H1 (cell line): Measurements from ENCODE around the gene ALLC. TPM values are rescaled to one million over a fixed set of nuclear protein-coding genes. Genes with fewer than 3 reads are reported as not detected.
A peak's percentile ranks its signal among the peaks of the same experiment; 100 is the strongest.

Experiments
- CTCF ChIA-PET: fragments of 300-600 bp; sonication (Branson Sonifier 250); formaldehyde crosslinking; loops from one replicate; lab custom pipeline; 2021; ENCODE audit not compliant: partially characterized antibody; lab: Charles Lee
- POLR2A ChIA-PET: fragments of 300-600 bp; sonication (Branson Sonifier 250); formaldehyde crosslinking; loops from one replicate; lab custom pipeline; 2021; ENCODE audit warnings: inconsistent platforms; ENCODE audit not compliant: partially characterized antibody; lab: Charles Lee
- DNase-seq, 2 experiments: peaks; one replicate each; pipeline versions ENCODE4 v3.0.0 to v3.0.0-alpha.2; 2010 to 2022; ENCODE audit warnings: low spot score in 2 of 2, low read depth in 1 of 2, mixed read lengths in 1 of 2
- FAIRE-seq: peaks from 2 replicates; lab custom pipeline; 2011; peaks lifted over from hg19 to GRCh38; lab: Jason Lieb, UNC
- H2AFZ ChIP-seq: 2 replicates; pipeline ENCODE4 v1.8.1; 2012; ENCODE audit warnings: low read length, inconsistent platforms
- H2AK5ac ChIP-seq: 2 replicates; pipeline ENCODE4 v1.6.1; 2013; ENCODE audit warnings: low read depth, low read length
- H2BK120ac ChIP-seq: replicated peaks from 2 replicates; pipeline ENCODE3; 2013; ENCODE audit warnings: low read depth, low read length, inconsistent platforms
- H2BK12ac ChIP-seq: 2 replicates; pipeline ENCODE4 v1.6.1; 2013; ENCODE audit warnings: low read depth, low read length
- H2BK15ac ChIP-seq: 2 replicates; pipeline ENCODE4 v1.6.1; 2013; ENCODE audit warnings: low read length
- H2BK20ac ChIP-seq: 2 replicates; pipeline ENCODE4 v1.6.1; 2013; ENCODE audit warnings: low read length
- H2BK5ac ChIP-seq: 2 replicates; pipeline ENCODE4 v1.6.1; 2013; ENCODE audit warnings: low read depth, low read length
- H3K14ac ChIP-seq: 2 replicates; pipeline ENCODE4 v1.6.1; 2013; ENCODE audit warnings: inconsistent platforms; ENCODE audit not compliant: insufficient read length
- H3K18ac ChIP-seq: 2 replicates; pipeline ENCODE4 v1.6.1; 2013; ENCODE audit warnings: low read length; ENCODE audit errors: extremely low read depth
- H3K23ac ChIP-seq: 2 replicates; pipeline ENCODE4 v1.6.1; 2013; ENCODE audit warnings: inconsistent platforms; ENCODE audit not compliant: insufficient read length
- H3K23me2 ChIP-seq: 2 replicates; pipeline ENCODE4 v1.6.1; 2013; ENCODE audit warnings: low read depth, low read length
- H3K27ac ChIP-seq: 2 replicates; pipeline ENCODE4 v1.6.1; 2011; ENCODE audit warnings: low read depth, low read length, inconsistent platforms
- H3K27me3 ChIP-seq, 4 experiments: replicated peaks in 1 of 4; 1 replicate in 1 of 4; 2 replicates in 3 of 4; pipeline versions ENCODE4 v1.6.1 to v1.8.1; 2011 to 2013; ENCODE audit warnings: low read length in 3 of 4, mild to moderate bottlenecking in 3 of 4, inconsistent platforms in 2 of 4, mixed read lengths in 2 of 4, moderate library complexity in 1 of 4; ENCODE audit not compliant: control insufficient read depth in 3 of 4, insufficient read depth in 3 of 4; ENCODE audit errors: extremely low read depth in 1 of 4
- H3K36me3 ChIP-seq, 4 experiments: 2 replicates each; pipeline versions ENCODE4 v1.6.1 to v1.8.1; 2011 to 2013; ENCODE audit warnings: mild to moderate bottlenecking in 4 of 4, low read length in 3 of 4, moderate library complexity in 2 of 4, control low read depth in 1 of 4, inconsistent platforms in 1 of 4; ENCODE audit not compliant: insufficient read depth in 4 of 4, control insufficient read depth in 2 of 4
- H3K4ac ChIP-seq: replicated peaks from 2 replicates; pipeline ENCODE3; 2013; ENCODE audit warnings: low read length, low read depth, mixed read lengths, inconsistent platforms; ENCODE audit not compliant: insufficient read length
- H3K4me1 ChIP-seq, 4 experiments: replicated peaks in 1 of 4; 1 replicate in 1 of 4; 2 replicates in 3 of 4; pipeline versions ENCODE4 v1.6.1 to v1.8.1; 2011 to 2013; ENCODE audit warnings: low read length in 3 of 4, inconsistent platforms in 2 of 4, mixed read lengths in 1 of 4; ENCODE audit not compliant: insufficient read depth in 4 of 4, control insufficient read depth in 3 of 4
- H3K4me2 ChIP-seq, 2 experiments: 2 replicates each; pipeline versions ENCODE4 v1.6.1 to v1.8.1; 2011 to 2013; ENCODE audit warnings: low read depth in 2 of 2, low read length in 2 of 2, control low read depth in 1 of 2, inconsistent platforms in 1 of 2, mild to moderate bottlenecking in 1 of 2; ENCODE audit not compliant: insufficient read depth in 1 of 2
- H3K4me3 ChIP-seq, 4 experiments: fragments of 200-600, 300-600 bp in 1 of 4; sonication (generic), shearing (Covaris generic), sonication (Bioruptor Twin) in 1 of 4; 2 replicates each; pipeline versions ENCODE4 v1.5.1 to v1.8.1; 2011 to 2016; ENCODE audit warnings: low read length in 4 of 4, low read depth in 3 of 4, control low read depth in 2 of 4, inconsistent platforms in 2 of 4, mild to moderate bottlenecking in 2 of 4, mixed read lengths in 1 of 4, moderate library complexity in 1 of 4; ENCODE audit not compliant: insufficient read depth in 2 of 4; ENCODE audit errors: extremely low read depth in 1 of 4
- H3K56ac ChIP-seq: replicated peaks from 2 replicates; pipeline ENCODE3; 2013; ENCODE audit warnings: low read depth, mild to moderate bottlenecking, mixed read lengths, low read length, inconsistent platforms; ENCODE audit not compliant: insufficient read length
- H3K79me1 ChIP-seq: 2 replicates; pipeline ENCODE4 v1.6.1; 2013; ENCODE audit warnings: low read depth, low read length, control low read depth
- H3K79me2 ChIP-seq, 2 experiments: 2 replicates each; pipeline versions ENCODE4 v1.6.1 to v1.8.1; 2012 to 2013; ENCODE audit warnings: low read length in 2 of 2, mild to moderate bottlenecking in 2 of 2, inconsistent platforms in 1 of 2; ENCODE audit not compliant: insufficient read depth in 2 of 2, control insufficient read depth in 1 of 2
- H3K9ac ChIP-seq, 4 experiments: replicated peaks in 1 of 4; 1 replicate in 1 of 4; 2 replicates in 3 of 4; pipeline versions ENCODE4 v1.6.1 to v1.8.1; 2011 to 2013; ENCODE audit warnings: low read depth in 3 of 4, low read length in 3 of 4, control low read depth in 2 of 4, mild to moderate bottlenecking in 2 of 4, moderate library complexity in 2 of 4, inconsistent platforms in 1 of 4; ENCODE audit errors: extremely low read depth in 1 of 4
- H3K9me3 ChIP-seq, 2 experiments: 2 replicates each; pipeline versions ENCODE4 v1.6.1 to v1.8.1; 2012 to 2013; ENCODE audit warnings: mild to moderate bottlenecking in 2 of 2, moderate library complexity in 2 of 2, control low read depth in 1 of 2, inconsistent platforms in 1 of 2, low read depth in 1 of 2, low read length in 1 of 2, mixed read lengths in 1 of 2; ENCODE audit not compliant: insufficient read depth in 2 of 2
- H4K20me1 ChIP-seq, 2 experiments: replicated peaks in 1 of 2; 2 replicates each; pipeline versions ENCODE3 to v1.8.1; 2011 to 2013; ENCODE audit warnings: inconsistent platforms in 2 of 2, low read length in 2 of 2, mild to moderate bottlenecking in 1 of 2; ENCODE audit not compliant: insufficient read depth in 2 of 2, control insufficient read depth in 1 of 2
- H4K5ac ChIP-seq: 2 replicates; pipeline ENCODE4 v1.6.1; 2013; ENCODE audit warnings: low read length, low read depth, mixed read lengths, inconsistent platforms; ENCODE audit not compliant: insufficient read length
- H4K8ac ChIP-seq: 2 replicates; pipeline ENCODE4 v1.8.0; 2013; ENCODE audit warnings: mild to moderate bottlenecking, moderate library complexity, low read length, inconsistent platforms; ENCODE audit not compliant: insufficient read depth; ENCODE audit errors: extremely low read depth
- H4K91ac ChIP-seq: replicated peaks from 2 replicates; pipeline ENCODE3; 2013; ENCODE audit warnings: low read length, mixed read lengths, inconsistent platforms; ENCODE audit not compliant: insufficient read length
- RAD21 ChIP-seq, 2 experiments: IDR thresholded peaks in 1 of 2; conservative IDR thresholded peaks in 1 of 2; 2 replicates each; pipeline ENCODE4 v1.6.1; 2011; ENCODE audit warnings: low read depth in 2 of 2, low read length in 2 of 2, improper control_type of control experiment in 1 of 2, inconsistent platforms in 1 of 2, mild to moderate bottlenecking in 1 of 2, moderate library complexity in 1 of 2
- YY1 ChIP-seq: IDR thresholded peaks from 2 replicates; pipeline ENCODE4 v1.6.1; 2011; ENCODE audit warnings: low read depth, mild to moderate bottlenecking, low read length
- WGBS, 2 experiments: shearing (Covaris generic) in 1 of 2; methylation state at CpG; one replicate each; pipeline versions ENCODE4 v1.1.6 to v1.1.7; 2013 to 2015; ENCODE audit warnings: low lambda C conversion rate in 2 of 2, mixed read lengths in 2 of 2, inconsistent platforms in 1 of 2, low coverage in 1 of 2, missing lambda C conversion rate in 1 of 2; ENCODE audit not compliant: insufficient replicate concordance in 2 of 2, insufficient coverage in 1 of 2, insufficient read length in 1 of 2; ENCODE audit errors: extremely low coverage in 1 of 2, missing lambda C conversion rate in 1 of 2; 5-methylcytosine and 5-hydroxymethylcytosine counted together
- polyA plus RNA-seq, 7 experiments: library from polyadenylated mRNA; depleted of rRNA in 3 of 7; stranded (reverse) in 5 of 7; unstranded in 2 of 7; fragments of >200 nt in 5 of 7; fragments of 200-250 nt in 2 of 7; gene quantifications; 1 replicate in 5 of 7; 2 replicates in 1 of 7; 4 replicates in 1 of 7; pipeline versions ENCODE4 v1.2.1 to v1.2.3, GENCODE V29; 2011 to 2013; ENCODE audit warnings: missing spikeins in 2 of 7, mixed read lengths in 2 of 7
- total RNA-seq: library from RNA; stranded (reverse); fragmentation: NEBNext Ultra II Directional; extraction: Animal tissue kit (Norgen Biotek cat#: 25700); gene quantifications from 2 replicates; pipeline ENCODE4 v1.2.1, GENCODE V29; 2021

Gene ALLC
- total and polyA plus RNA-seq, 2 of the 8 experiments (the other 6 are each of a cell fraction or from before 2014, with no cell fraction given): not detected

DNA sequence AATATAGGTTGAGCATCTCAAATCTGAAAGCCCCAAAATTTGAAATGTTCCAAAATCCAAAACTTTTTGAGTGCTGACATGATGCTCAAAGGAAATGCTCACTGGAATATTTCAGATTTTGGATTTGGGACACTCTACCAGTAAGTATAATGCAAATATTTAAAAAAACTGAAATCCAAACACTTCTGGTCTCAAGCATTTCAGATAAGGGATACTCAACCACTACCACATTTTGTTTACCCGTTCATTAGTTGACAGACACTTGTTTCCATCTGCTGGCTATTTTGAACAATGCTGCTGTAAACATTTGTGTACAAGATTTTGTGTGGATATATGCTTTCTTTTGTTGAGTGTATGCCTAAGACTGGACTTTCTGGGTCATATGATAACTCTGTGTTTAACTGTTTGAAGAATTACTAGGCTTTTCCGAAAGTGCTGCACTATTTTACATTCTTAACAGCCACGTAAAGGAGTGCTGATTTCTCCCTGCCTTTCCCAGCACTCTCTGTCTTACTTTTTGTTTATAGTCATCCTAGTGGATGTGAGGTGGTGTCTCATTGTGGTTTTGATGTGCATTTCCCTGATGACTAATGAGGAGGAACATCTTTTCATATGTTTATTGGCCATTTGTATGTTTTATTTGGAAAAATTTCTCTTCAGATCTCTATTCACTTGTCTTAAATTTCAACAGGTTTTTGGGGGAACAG is 25.9 kb downstream of the ALLC start:
- no peak overlapping the region for H3K4me3 ChIP-seq
- TF ChIP-seq RAD21 (IDR thresholded peaks at IDR 0.05 in 1 of 2, conservative IDR thresholded peaks at IDR 0.05 in 1 of 2; ENCODE audit: low read depth in 2 of 2, low read length in 2 of 2) (0 out of 4 replicates have a peak, but pooled peaks of 1 of the 2 experiments have one; percentile 10), YY1 (no peak)
- ChIA-PET POLR2A (no interaction called here), CTCF (no interaction called here)
- 78% methylated on average over 3 of the region's 3 CpGs; no CpG with 5 or more reads in 1 of the 2 experiments for WGBS, 2 experiments
- H3K23ac ChIP-seq: no peak overlapping the region
- no peak overlapping the region for H4K8ac ChIP-seq
- no peak overlapping the region for H4K5ac ChIP-seq
- no peak for FAIRE-seq
- H2BK15ac ChIP-seq: no peak overlapping the region
- H3K9ac ChIP-seq: no peak overlapping the region
- no peaks in the 10 kb centered on the region for H4K20me1 ChIP-seq
- H3K23me2 ChIP-seq: no peaks in the 10 kb centered on the region
- no peak overlapping the region for H2BK20ac ChIP-seq
- H3K56ac ChIP-seq: no peak overlapping the region
- H3K4ac ChIP-seq: no peak overlapping the region
- no peaks in the 10 kb centered on the region for H3K79me2 ChIP-seq
- H3K4me2 ChIP-seq: no peak overlapping the region
- H2AFZ ChIP-seq: 0 out of 2 replicates have a peak overlapping the region, but pooled peaks have one; percentile 48
- H3K79me1 ChIP-seq: no peaks in the 10 kb centered on the region
- no peaks in the 10 kb centered on the region for H3K9me3 ChIP-seq
- H3K14ac ChIP-seq: no peak overlapping the region
- no peak for DNase-seq
- no peaks in the 10 kb centered on the region for H3K4me1 ChIP-seq
- no peaks in the 10 kb centered on the region; a peak in 1 of 7 replicates for H3K27me3 ChIP-seq
- no peak overlapping the region for H2BK5ac ChIP-seq
- no peak overlapping the region for H4K91ac ChIP-seq
- no peaks in the 10 kb centered on the region for H3K36me3 ChIP-seq
- H2AK5ac ChIP-seq: no peak overlapping the region
- no peak overlapping the region for H3K27ac ChIP-seq
- H2BK120ac ChIP-seq: no peak overlapping the region
- no peak overlapping the region for H2BK12ac ChIP-seq
- H3K18ac ChIP-seq: no peak overlapping the region
